ENCODE measurements around the gene AP3S2. TPM values are rescaled to one million over a fixed set of nuclear protein-coding genes. Genes with fewer than 3 reads are reported as not detected.

AP3S2 gene
- total RNA-seq, 2 experiments from 2014 or later, result 20.3 to 23.0 TPM

GRCh38 chr15:89936051-89936785 lies 42.4 kb upstream of the AP3S2 start:
- Mint-ChIP-seq H3K27ac (no peak overlapping the region), H3K36me3 (ENCODE audit: low read depth) (no peaks in the 10 kb centered on the region), H3K4me1 (ENCODE audit: low read depth) (peaks cover 14% of the 10 kb centered on the region), H3K27me3 (peaks cover 9% of the 10 kb centered on the region), H3K4me3 (no peak overlapping the region), H3K9me3 (no peaks in the 10 kb centered on the region)
- DNase-seq, result peak; percentile 26
- ATAC-seq, result peak; percentile 73
- intact Hi-C loops (cut with micrococcal nuclease), result no loop called here
- CTCF ChIA-PET, result interaction anchor here (0.7 to 1.6 kb wide), 2 partner anchors 40 to 150 kb away, joined by 3 to 5 read pairs; no protein-coding TSS in a partner anchor
- POLR2A ChIA-PET, result interaction anchor here (0.8 to 1.0 kb wide), 2 partner anchors 38 to 1375 kb away, joined by 3 read pairs; no protein-coding TSS in a partner anchor
- TF ChIP-seq, protein P1, sequence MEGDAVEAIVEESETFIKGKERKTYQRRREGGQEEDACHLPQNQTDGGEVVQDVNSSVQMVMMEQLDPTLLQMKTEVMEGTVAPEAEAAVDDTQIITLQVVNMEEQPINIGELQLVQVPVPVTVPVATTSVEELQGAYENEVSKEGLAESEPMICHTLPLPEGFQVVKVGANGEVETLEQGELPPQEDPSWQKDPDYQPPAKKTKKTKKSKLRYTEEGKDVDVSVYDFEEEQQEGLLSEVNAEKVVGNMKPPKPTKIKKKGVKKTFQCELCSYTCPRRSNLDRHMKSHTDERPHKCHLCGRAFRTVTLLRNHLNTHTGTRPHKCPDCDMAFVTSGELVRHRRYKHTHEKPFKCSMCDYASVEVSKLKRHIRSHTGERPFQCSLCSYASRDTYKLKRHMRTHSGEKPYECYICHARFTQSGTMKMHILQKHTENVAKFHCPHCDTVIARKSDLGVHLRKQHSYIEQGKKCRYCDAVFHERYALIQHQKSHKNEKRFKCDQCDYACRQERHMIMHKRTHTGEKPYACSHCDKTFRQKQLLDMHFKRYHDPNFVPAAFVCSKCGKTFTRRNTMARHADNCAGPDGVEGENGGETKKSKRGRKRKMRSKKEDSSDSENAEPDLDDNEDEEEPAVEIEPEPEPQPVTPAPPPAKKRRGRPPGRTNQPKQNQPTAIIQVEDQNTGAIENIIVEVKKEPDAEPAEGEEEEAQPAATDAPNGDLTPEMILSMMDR (IDR thresholded peaks at IDR 0.05), result no peak

- Mint-ChIP-seq H3K9me3 (no peaks in the 10 kb centered on the region), H3K36me3 (ENCODE audit: low read depth) (no peaks in the 10 kb centered on the region), H3K27ac (no peak overlapping the region), H3K4me1 (ENCODE audit: low read depth) (peaks cover 12% of the 10 kb centered on the region), H3K27me3 (peaks cover 4% of the 10 kb centered on the region), H3K4me3 (no peak overlapping the region)
- intact Hi-C loops (cut with micrococcal nuclease), result no loop called here
- DNase-seq (no peak), ATAC-seq (no peak)
- TF ChIP-seq, protein P1 (IDR thresholded peaks at IDR 0.05), result no peak
- CTCF ChIA-PET, result interaction anchor here (1.7 to 1.8 kb wide), 2 partner anchors 11 to 39 kb away, joined by 4 read pairs; no protein-coding TSS in a partner anchor
- POLR2A ChIA-PET, result no interaction called here
These were observed 39.1 kb upstream of the AP3S2 start for GRCh38 chr15:89932880-89933279.

DNA sequence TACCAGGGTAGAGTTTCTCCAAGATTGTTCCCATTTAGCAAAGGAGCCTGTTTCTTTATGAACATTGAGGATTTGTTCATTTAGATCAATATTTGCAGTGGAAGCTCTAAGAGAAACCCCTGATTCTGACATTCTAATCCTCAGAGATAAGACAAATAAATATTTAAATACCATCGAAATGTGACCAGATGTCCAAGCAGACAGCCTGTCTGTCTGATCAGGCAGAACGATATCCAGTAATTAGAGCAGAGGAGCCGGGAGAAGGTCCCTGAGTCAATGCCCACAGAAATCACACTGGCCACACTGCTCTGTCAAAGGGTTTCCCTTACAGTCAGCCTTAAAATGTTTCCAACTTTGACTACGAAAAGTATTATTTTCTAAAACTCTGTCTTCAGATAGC lies 34.6 kb upstream of the AP3S2 start:
- ATAC-seq (no peak), DNase-seq (no peak)
- Mint-ChIP-seq H3K36me3 (ENCODE audit: low read depth) (no peaks in the 10 kb centered on the region), H3K27me3 (no peaks in the 10 kb centered on the region), H3K9me3 (no peaks in the 10 kb centered on the region), H3K4me3 (no peak overlapping the region), H3K4me1 (ENCODE audit: low read depth) (no peaks in the 10 kb centered on the region), H3K27ac (no peak overlapping the region)
- ChIA-PET POLR2A (no interaction called here), CTCF (no interaction called here)
- TF ChIP-seq, protein P1 (IDR thresholded peaks at IDR 0.05), result no peak
- intact Hi-C loops (cut with micrococcal nuclease), result no loop called here

- Mint-ChIP-seq H3K9me3 (no peaks in the 10 kb centered on the region), H3K27ac (no peak overlapping the region), H3K4me3 (no peak overlapping the region), H3K36me3 (ENCODE audit: low read depth) (no peaks in the 10 kb centered on the region), H3K4me1 (ENCODE audit: low read depth) (no peaks in the 10 kb centered on the region), H3K27me3 (no peaks in the 10 kb centered on the region)
- TF ChIP-seq, protein P1 (IDR thresholded peaks at IDR 0.05), result no peak
- ATAC-seq (no peak), DNase-seq (no peak)
- ChIA-PET POLR2A (no interaction called here), CTCF (no interaction called here)
- intact Hi-C loops (cut with micrococcal nuclease), result no loop called here
These were observed 32.4 kb upstream of the AP3S2 start for GRCh38 chr15:89926158-89926557.

DNA sequence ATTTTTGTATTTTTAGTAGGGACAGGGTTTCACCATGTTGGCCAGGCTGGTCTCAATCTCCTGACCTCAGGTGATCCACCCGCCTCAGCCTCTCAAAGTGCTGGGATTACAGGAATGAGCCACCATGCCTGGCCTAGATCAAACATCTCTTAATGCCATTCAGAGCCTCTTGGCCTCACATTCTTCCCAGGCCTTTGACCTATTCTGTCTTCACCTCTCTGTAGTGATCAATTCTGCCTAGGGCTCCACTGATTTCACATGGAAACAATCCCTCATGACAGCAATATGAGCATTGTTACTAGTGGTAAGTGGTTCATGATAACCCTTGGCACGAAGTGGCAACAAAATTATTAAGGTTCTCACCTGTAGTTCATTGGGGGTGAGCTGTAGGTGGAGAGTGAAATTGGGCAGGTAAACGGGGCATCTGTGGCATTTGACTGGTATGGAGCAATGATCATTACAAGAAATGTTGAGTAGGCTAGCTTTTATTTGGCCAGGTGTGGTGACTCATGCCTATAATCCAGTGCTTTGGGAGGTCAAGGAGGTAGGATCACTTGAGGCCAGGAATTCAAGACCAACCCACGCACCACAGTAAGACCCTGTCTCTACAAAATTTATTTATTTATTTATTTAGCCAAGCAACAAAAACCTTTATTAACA lies 23.8 kb upstream of the AP3S2 start:
- peaks cover 18% of the 10 kb centered on the region for H3K27me3 Mint-ChIP-seq
- H3K4me3 Mint-ChIP-seq, result no peak overlapping the region
- TF ChIP-seq, protein P1 (IDR thresholded peaks at IDR 0.05), result no peak
- ChIA-PET CTCF (interaction anchor here (1.0 to 1.3 kb wide), 2 partner anchors 157 to 177 kb away, joined by 3 to 5 read pairs; no protein-coding TSS in a partner anchor), POLR2A (no interaction called here)
- ATAC-seq (no peak), DNase-seq (no peak)
- H3K9me3 Mint-ChIP-seq, result no peaks in the 10 kb centered on the region
- H3K36me3 Mint-ChIP-seq (ENCODE audit: low read depth), result no peaks in the 10 kb centered on the region
- intact Hi-C loops (cut with micrococcal nuclease), result no loop called here
- H3K4me1 Mint-ChIP-seq (ENCODE audit: low read depth), result no peaks in the 10 kb centered on the region
- no peak overlapping the region for H3K27ac Mint-ChIP-seq
